GM11168 (cell line): ENCODE results near the gene ENTPD3.
"Not testable (repeated sequence)": the region's sequence is repeated elsewhere in the genome, so short reads cannot be mapped to it uniquely, and the experiment has no call there.

ENCODE experiments used
- in situ Hi-C: fragments of 300-500 bp; cut with MboI; formaldehyde crosslinking; loops from one replicate; pipeline ENCODE4 v1.12.0; 2022; ENCODE audit warnings: low sequenced_read_pairs; ENCODE audit not compliant: unreplicated experiment

Gene ENTPD3

GRCh38 chr3:40456940-40457823 lies 70.2 kb downstream of the ENTPD3 start, which contains the start of gene RPL14:
Gene RPL14, plus strand, starts transcription at chr3:40457339. Its CDS starts 133 bp downstream, at chr3:40457472.
- in situ Hi-C loops: no loop called here

- in situ Hi-C loops: no loop called here
Observed at GRCh38 chr3:40458473-40458872, 71.5 kb downstream of the ENTPD3 start.

- in situ Hi-C loops: not testable (repeated sequence)
Observed at GRCh38 chr3:40460481-40460880, 73.5 kb downstream of the ENTPD3 start.

GRCh38 chr3:40461161-40461560 lies 74.2 kb downstream of the ENTPD3 start:
- in situ Hi-C loops: no loop called here

- in situ Hi-C loops: not testable (repeated sequence)
Observed at GRCh38 chr3:40462838-40463237, 75.9 kb downstream of the ENTPD3 start.

GRCh38 chr3:40463579-40463978 lies 76.6 kb downstream of the ENTPD3 start:
- in situ Hi-C loops: no loop called here

- in situ Hi-C loops: no loop called here
Observed at GRCh38 chr3:40464339-40465110, 77.5 kb downstream of the ENTPD3 start.

GRCh38 chr3:40465111-40465407 lies 78.1 kb downstream of the ENTPD3 start:
- in situ Hi-C loops: no loop called here

- in situ Hi-C loops: no loop called here
Observed at GRCh38 chr3:40465456-40465855, 78.5 kb downstream of the ENTPD3 start.

- in situ Hi-C loops: no loop called here
Observed at GRCh38 chr3:40468018-40468417, 81.0 kb downstream of the ENTPD3 start.

GRCh38 chr3:40470701-40471100 lies 83.7 kb downstream of the ENTPD3 start:
- in situ Hi-C loops: no loop called here

- in situ Hi-C loops: no loop called here
Observed at GRCh38 chr3:40476478-40477470, 89.8 kb downstream of the ENTPD3 start, which contains the start of gene ZNF619. Gene ZNF619, plus strand, starts transcription at chr3:40477122. Its CDS starts 858 bp downstream, at chr3:40477980.

- in situ Hi-C loops: no loop called here
Observed at GRCh38 chr3:40477666-40478065, 90.7 kb downstream of the ENTPD3 start.
